ENCODE data around the gene SBK3.

- TF ChIP-seq EP300 (IDR thresholded peaks at IDR 0.05; ENCODE audit: low read depth): no peak
- TF ChIP-seq CTCF (IDR thresholded peaks at IDR 0.05): no peak
- no peak for TF ChIP-seq POLR2A (IDR thresholded peaks at IDR 0.05)
- TF ChIP-seq POLR2AphosphoS5 (IDR thresholded peaks at IDR 0.05): no peak
Measured at GRCh38 chr19:55491546-55492360, 53.6 kb downstream of the SBK3 start.

Data from transverse colon (tissue), 4 donors.